OCI-LY3 (cell line): ENCODE measurements around the gene SLC35F2.
"Not testable (repeated sequence)": the region's sequence is repeated elsewhere in the genome, so short reads cannot be mapped to it uniquely, and the experiment has no call there.

Experiments used
- H2AFZ ChIP-seq: fragments of 200-600, 300-600 bp; shearing (Covaris generic); 2 replicates; pipeline ENCODE4 v1.6.0; 2014; ENCODE audit warnings: antibody characterized with exemption, low read depth, low read length
- H3K27ac ChIP-seq: fragments of 200-600, 300-600 bp; sonication (generic); 2 replicates; pipeline ENCODE4 v1.5.1; 2014; ENCODE audit warnings: mild to moderate bottlenecking, low read length, moderate library complexity, mixed read lengths
- H3K27me3 ChIP-seq: fragments of 200-600, 300-600 bp; sonication (generic); 2 replicates; pipeline ENCODE4 v1.6.1; 2014; ENCODE audit warnings: low read depth, low read length, mixed read lengths
- H3K36me3 ChIP-seq: fragments of 200-600, 300-600 bp; sonication (generic); replicated peaks from 2 replicates; pipeline ENCODE3; 2014; ENCODE audit warnings: low read depth, low read length, mixed read lengths
- H3K4me1 ChIP-seq: fragments of 300-600, 200-600 bp; sonication (generic); 2 replicates; pipeline ENCODE4 v1.6.1; 2014; ENCODE audit warnings: low read length, mixed read lengths
- H3K4me2 ChIP-seq: fragments of 200-600, 300-600 bp; sonication (generic); 2 replicates; pipeline ENCODE4 v1.6.1; 2014; ENCODE audit warnings: low read length, mixed read lengths
- H3K4me3 ChIP-seq: fragments of 300-600, 200-600 bp; sonication (generic); 2 replicates; pipeline ENCODE4 v1.5.1; 2014; ENCODE audit warnings: antibody characterized with exemption, mild to moderate bottlenecking, low read length, moderate library complexity
- H3K79me2 ChIP-seq: fragments of 300-600, 200-600 bp; shearing (Covaris generic); 2 replicates; pipeline ENCODE4 v1.6.1; 2014; ENCODE audit warnings: mild to moderate bottlenecking, low read length, mixed read lengths
- H3K9ac ChIP-seq: fragments of 300-600, 200-600 bp; shearing (Covaris generic); 2 replicates; pipeline ENCODE4 v1.6.0; 2014; ENCODE audit warnings: mild to moderate bottlenecking, low read length, moderate library complexity
- H3K9me3 ChIP-seq: fragments of 200-600, 300-600 bp; shearing (Covaris generic); 2 replicates; pipeline ENCODE4 v1.6.1; 2014; ENCODE audit warnings: low read length, mixed read lengths; ENCODE audit not compliant: insufficient read depth
- H4K20me1 ChIP-seq: fragments of 200-600, 300-600 bp; sonication (generic); 2 replicates; pipeline ENCODE4 v1.6.1; 2016; ENCODE audit warnings: low read length, mixed read lengths; ENCODE audit not compliant: insufficient read depth
- EZH2phosphoT487 ChIP-seq: fragments of 200-600 bp; shearing (Covaris generic); IDR thresholded peaks from 2 replicates; pipeline ENCODE4 v1.6.1; 2018; ENCODE audit warnings: antibody characterized with exemption, mixed run types, low read depth
- TF ChIP-seq, protein P1 (sequence below): fragments of 200-600, 300-600 bp; sonication (generic); IDR thresholded peaks from 2 replicates; pipeline ENCODE4 v1.5.1; 2014; ENCODE audit warnings: antibody characterized with exemption, low read length, low read depth

SLC35F2 gene

DNA sequence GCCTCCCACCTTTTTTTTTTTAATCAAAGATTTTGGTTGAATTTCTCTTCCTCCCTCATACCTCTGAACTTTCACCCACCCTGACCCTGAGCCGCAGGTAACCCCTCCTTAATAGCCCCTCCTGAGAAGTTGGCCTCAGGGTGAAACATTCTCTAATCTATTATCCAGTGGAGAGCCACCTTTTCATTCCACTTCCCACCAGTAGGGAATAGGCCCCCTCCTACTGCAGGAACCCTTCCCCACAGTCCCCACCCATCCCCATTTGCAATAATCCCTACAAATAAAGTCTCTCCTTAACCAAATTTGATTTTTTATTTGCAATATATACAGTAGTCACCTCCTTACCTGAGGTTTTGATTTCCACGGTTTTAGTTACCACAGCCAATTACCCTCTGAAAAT lies 2.1 kb upstream of the SLC35F2 start:
- TF ChIP-seq, protein P1, sequence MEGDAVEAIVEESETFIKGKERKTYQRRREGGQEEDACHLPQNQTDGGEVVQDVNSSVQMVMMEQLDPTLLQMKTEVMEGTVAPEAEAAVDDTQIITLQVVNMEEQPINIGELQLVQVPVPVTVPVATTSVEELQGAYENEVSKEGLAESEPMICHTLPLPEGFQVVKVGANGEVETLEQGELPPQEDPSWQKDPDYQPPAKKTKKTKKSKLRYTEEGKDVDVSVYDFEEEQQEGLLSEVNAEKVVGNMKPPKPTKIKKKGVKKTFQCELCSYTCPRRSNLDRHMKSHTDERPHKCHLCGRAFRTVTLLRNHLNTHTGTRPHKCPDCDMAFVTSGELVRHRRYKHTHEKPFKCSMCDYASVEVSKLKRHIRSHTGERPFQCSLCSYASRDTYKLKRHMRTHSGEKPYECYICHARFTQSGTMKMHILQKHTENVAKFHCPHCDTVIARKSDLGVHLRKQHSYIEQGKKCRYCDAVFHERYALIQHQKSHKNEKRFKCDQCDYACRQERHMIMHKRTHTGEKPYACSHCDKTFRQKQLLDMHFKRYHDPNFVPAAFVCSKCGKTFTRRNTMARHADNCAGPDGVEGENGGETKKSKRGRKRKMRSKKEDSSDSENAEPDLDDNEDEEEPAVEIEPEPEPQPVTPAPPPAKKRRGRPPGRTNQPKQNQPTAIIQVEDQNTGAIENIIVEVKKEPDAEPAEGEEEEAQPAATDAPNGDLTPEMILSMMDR = no peak
- no peak for TF ChIP-seq EZH2phosphoT487
- Histone ChIP-seq H3K27me3 (no peaks in the 10 kb centered on the region), H3K4me2 (no peak overlapping the region), H3K9me3 (no peaks in the 10 kb centered on the region), H2AFZ (no peak overlapping the region), H3K9ac (no peak overlapping the region), H3K4me1 (peaks cover 25% of the 10 kb centered on the region), H3K27ac (no peak overlapping the region), H3K4me3 (no peak overlapping the region), H3K36me3 (no peaks in the 10 kb centered on the region), H3K79me2 (peaks cover 35% of the 10 kb centered on the region), H4K20me1 (no peaks in the 10 kb centered on the region)

DNA sequence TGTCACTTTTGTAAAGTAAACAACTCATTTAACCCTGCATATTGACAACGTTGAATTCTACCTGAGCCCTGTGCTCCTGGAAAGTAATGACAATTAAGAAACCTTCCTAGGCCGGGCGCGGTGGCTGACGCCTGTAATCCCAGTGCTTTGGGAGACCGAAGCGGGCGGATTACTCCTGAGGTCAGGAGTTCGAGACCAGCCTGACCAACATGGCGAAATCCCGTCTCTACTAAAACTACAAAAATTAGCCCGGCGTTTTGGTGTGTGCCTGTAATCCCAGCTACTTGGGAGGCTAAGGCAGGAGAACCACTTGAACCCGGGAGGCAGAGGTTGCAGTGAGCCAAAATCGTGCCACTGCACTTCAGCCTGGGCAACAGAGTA lies 1.6 kb upstream of the SLC35F2 start:
- peak overlapping the region; percentile 97 for H3K4me3 ChIP-seq
- H3K79me2 ChIP-seq = peaks cover 39% of the 10 kb centered on the region
- H3K27me3 ChIP-seq, H3K36me3 ChIP-seq, H4K20me1 ChIP-seq, H3K9me3 ChIP-seq: not testable (repeated sequence)
- peaks cover 25% of the 10 kb centered on the region for H3K4me1 ChIP-seq
- H3K9ac ChIP-seq = peak overlapping the region; percentile 94
- peak overlapping the region; percentile 88 for H2AFZ ChIP-seq
- peak overlapping the region; percentile 80; the same call in 1 of the 2 replicates for H3K27ac ChIP-seq
- H3K4me2 ChIP-seq = peak overlapping the region; percentile 88

DNA sequence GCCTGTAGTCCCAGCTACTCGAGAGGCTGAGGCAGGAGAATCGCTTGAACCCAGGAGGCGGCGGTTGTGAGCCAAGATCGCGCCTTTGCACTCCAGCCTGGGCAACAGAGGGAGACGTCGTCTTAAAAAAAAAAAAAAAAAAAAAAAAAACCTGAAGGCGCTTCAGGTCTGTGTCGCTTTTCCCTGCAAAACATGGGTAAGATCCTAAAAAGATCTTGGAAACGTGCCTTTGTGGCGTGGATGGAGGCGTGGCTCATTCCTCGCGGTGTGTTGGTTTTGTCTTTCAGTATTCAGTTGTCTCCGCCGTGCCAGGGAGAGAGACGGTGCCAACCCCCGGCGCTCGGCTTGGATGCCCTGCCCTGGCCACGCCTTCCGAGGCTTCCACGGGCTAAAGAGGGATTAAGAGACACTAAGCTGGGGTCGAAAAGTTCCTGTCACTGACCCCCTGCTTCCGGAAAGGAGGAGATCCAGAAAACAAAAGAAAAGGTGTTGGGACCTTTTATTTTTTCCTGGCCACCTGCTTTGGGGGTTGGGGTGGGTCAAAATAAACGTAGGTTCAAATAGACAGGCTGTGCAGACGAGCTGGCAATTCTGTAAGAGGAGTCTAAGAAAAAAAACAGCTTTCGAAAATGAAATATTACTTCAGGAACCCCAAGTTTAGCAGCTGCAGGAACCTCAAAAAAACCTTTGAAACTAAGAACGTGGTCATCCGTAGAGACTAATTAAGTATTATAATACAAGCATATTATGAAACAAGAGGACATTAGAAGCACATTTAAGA lies 1.1 kb upstream of the SLC35F2 start:
- Histone ChIP-seq H3K27ac (peak overlapping the region; percentile 80), H3K4me1 (peaks cover 24% of the 10 kb centered on the region)

DNA sequence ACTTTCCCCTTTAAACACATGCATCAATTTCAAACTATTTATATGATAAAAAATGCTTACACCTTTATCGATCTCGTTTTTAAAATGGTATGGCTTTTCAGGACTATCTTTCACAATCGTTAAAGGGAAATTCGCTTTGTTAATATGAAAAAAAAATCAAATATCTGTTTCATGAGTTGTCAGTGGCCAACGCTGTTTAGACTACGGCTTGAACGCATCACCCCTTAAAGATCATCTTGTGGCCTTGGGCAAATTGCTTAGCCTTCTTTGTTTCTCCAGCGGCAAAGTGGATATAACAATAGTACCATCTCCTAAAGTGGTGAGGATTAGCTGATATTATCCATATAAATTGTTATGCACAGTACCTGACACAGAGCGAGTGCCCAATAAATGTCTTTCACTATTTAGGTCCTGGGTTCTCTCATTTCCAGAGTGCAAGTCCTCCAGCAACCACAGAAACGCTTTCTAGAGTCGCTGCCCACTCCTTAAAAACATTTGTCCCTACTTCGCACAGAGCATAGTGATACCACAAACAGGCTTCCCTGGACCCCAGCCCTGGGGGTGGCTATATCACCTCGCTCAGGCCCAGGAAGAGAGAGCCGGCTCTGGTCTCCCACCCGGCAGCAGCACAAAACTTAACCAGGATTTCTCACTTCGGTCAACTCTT lies 904 bp downstream of the SLC35F2 start:
- no peak for TF ChIP-seq EZH2phosphoT487
- TF ChIP-seq, protein P1 = no peak
- Histone ChIP-seq H3K4me3 (peak overlapping the region; percentile 97), H2AFZ (peak overlapping the region; percentile 58; the same call in 1 of the 2 replicates), H3K36me3 (no peaks in the 10 kb centered on the region), H3K9me3 (no peaks in the 10 kb centered on the region), H3K4me2 (peak overlapping the region; percentile 88), H3K9ac (peak overlapping the region; percentile 94), H3K79me2 (peaks cover 65% of the 10 kb centered on the region), H3K27ac (peak overlapping the region; percentile 80), H3K4me1 (peaks cover 10% of the 10 kb centered on the region; the same call in 1 of the 2 replicates), H3K27me3 (no peaks in the 10 kb centered on the region), H4K20me1 (peaks cover 5% of the 10 kb centered on the region; the same call in 1 of the 2 replicates)

More for the DNA sequence above, 1.1 kb upstream of the SLC35F2 start:
- H3K79me2 ChIP-seq = peaks cover 45% of the 10 kb centered on the region
- TF ChIP-seq EZH2phosphoT487 = no peak
- TF ChIP-seq, protein P1 = no peak
- H3K9me3 ChIP-seq = no peaks in the 10 kb centered on the region
- peaks cover 5% of the 10 kb centered on the region; the same call in 1 of the 2 replicates for H4K20me1 ChIP-seq
- peak overlapping the region; percentile 94 for H3K9ac ChIP-seq
- H3K36me3 ChIP-seq = no peaks in the 10 kb centered on the region
- H3K4me3 ChIP-seq = peak overlapping the region; percentile 97
- peak overlapping the region; percentile 88 for H2AFZ ChIP-seq
- peak overlapping the region; percentile 88 for H3K4me2 ChIP-seq
- H3K27me3 ChIP-seq = no peaks in the 10 kb centered on the region
